Measurements from ENCODE around the gene GTF2H2C.
"Not testable (repeated sequence)": the region's sequence is repeated elsewhere in the genome, so short reads cannot be mapped to it uniquely, and the experiment has no call there.

- TF ChIP-seq, protein P1, sequence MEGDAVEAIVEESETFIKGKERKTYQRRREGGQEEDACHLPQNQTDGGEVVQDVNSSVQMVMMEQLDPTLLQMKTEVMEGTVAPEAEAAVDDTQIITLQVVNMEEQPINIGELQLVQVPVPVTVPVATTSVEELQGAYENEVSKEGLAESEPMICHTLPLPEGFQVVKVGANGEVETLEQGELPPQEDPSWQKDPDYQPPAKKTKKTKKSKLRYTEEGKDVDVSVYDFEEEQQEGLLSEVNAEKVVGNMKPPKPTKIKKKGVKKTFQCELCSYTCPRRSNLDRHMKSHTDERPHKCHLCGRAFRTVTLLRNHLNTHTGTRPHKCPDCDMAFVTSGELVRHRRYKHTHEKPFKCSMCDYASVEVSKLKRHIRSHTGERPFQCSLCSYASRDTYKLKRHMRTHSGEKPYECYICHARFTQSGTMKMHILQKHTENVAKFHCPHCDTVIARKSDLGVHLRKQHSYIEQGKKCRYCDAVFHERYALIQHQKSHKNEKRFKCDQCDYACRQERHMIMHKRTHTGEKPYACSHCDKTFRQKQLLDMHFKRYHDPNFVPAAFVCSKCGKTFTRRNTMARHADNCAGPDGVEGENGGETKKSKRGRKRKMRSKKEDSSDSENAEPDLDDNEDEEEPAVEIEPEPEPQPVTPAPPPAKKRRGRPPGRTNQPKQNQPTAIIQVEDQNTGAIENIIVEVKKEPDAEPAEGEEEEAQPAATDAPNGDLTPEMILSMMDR (IDR thresholded peaks at IDR 0.05; ENCODE audit: low read depth, low read length) = not testable (repeated sequence)
- TF ChIP-seq EZH2phosphoT487 (IDR thresholded peaks at IDR 0.05; ENCODE audit: low read depth) = not testable (repeated sequence)
These were observed 8.1 kb downstream of the GTF2H2C start for GRCh38 chr5:69568072-69568471.

Measured in OCI-LY3 (cell line).